Stimulated activated CD4-positive, alpha-beta T cell treated with anti-CD3 and anti-CD28 coated beads, Interleukin-15, amount 100 ng/mL, for 24 hours (primary cell): Measurements from ENCODE around the gene SLC38A7.
"Not testable (repeated sequence)": the region's sequence is repeated elsewhere in the genome, so short reads cannot be mapped to it uniquely, and the experiment has no call there.

Experiments
- DNase-seq: peaks from one replicate; pipeline ENCODE4 v3.0.0-alpha.2; 2020

Gene SLC38A7, protein sequence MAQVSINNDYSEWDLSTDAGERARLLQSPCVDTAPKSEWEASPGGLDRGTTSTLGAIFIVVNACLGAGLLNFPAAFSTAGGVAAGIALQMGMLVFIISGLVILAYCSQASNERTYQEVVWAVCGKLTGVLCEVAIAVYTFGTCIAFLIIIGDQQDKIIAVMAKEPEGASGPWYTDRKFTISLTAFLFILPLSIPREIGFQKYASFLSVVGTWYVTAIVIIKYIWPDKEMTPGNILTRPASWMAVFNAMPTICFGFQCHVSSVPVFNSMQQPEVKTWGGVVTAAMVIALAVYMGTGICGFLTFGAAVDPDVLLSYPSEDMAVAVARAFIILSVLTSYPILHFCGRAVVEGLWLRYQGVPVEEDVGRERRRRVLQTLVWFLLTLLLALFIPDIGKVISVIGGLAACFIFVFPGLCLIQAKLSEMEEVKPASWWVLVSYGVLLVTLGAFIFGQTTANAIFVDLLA

DNA sequence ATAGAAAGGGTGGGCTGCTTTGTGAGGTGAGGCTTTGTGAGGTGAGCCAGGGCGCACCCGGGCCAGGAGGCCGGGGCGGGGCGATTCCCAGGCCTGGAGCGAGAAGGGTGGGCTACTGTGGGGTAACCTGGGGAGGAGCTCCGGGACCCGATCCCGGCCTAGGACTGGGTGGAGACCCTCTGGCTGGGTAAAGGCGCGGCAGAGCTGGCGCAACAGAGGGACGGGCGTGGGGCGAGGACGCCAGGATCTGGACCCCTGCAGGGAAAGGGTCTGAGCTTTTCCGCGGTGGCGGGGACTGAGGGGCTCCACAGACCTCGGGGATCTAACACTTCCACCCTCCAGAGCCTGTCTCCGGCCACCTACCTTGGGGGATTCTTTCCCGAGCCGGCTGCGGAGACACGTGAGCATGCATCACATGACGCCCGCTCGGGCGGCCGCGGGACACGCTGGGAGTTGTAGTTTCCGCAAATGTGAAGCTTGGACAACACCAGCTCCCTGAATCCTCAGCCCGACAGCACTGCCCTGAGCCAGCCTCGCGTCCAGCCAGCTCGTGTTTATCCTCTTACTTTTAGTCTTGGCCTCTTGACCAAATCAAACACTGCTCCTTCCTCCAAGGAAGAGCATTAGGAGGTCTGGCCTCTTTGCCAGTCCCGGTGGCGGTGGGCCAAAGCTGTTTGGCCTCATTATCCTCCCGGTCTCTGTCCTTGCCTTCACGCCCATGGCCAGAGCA lies at the start of gene SLC38A7:
TSS of gene SLC38A7 (minus strand) at position 417 of the 730 bp plus-strand sequence. CDS start 4,644 bp downstream, outside the sequence.
- peak; percentile 85 for DNase-seq

DNA sequence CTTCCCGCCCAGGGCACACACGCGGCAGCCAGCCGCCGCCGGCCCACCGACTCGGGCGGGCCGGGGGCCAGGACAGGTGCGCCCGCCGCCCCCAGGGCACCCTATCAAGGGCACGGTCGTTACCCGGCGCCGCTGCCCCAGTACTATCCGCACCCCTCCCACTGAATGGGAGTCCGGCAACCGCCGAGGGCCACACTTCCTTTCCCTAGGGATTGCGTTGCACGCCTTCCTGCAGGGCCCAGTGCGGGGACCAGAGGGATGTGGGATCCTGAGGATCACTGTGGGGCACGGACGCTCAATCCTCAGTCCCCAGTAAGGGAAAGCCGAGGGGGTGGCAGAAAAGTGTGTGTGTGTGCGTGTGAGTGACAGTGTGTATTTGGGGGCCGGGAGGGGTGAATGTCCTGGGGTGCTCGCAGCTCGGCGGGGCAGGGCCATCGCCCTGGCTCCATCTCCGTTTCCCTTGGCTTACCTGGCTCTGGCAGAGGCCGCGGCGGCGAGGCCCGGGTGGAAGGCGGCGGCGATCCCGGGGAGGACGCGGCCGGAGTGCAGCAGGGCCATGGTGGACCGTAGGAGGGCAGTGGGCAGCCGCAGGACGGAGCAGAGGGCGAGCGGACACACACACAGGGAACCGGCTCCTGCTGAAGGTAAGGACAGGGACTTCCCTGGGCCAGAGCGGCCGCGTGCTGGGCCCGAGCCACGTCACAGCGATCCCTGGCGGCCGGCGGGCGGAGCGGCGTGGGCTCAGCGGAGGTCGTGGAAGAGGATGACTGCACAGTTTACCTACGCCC lies 49.3 kb upstream of the SLC38A7 start, which contains the start of gene GOT2:
TSS of gene GOT2 (minus strand) at position 646 of the 788 bp plus-strand sequence. CDS start at position 558, 88 bp downstream.
- peak; percentile 88 for DNase-seq

DNA sequence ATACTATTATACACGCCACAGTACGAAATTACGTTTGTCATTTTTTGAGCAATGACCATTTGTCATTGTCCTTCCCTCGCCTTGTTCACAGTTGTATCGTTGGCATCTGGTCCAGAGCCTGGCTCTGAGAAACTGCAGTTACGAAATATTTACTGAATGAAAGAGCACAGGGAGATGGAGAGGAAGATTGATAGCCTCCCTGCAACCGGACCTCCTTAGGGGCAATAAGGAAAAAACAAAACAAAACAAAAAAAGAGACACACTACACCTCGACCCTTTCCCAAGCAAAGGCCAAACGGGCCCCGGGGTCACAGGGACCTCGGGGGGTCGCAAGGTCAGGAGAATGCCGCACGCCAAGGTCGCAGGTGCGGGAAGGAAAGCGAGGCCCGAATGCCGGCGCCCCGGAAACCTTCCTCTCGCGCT lies 48.7 kb upstream of the SLC38A7 start:
- no peak for DNase-seq

DNA sequence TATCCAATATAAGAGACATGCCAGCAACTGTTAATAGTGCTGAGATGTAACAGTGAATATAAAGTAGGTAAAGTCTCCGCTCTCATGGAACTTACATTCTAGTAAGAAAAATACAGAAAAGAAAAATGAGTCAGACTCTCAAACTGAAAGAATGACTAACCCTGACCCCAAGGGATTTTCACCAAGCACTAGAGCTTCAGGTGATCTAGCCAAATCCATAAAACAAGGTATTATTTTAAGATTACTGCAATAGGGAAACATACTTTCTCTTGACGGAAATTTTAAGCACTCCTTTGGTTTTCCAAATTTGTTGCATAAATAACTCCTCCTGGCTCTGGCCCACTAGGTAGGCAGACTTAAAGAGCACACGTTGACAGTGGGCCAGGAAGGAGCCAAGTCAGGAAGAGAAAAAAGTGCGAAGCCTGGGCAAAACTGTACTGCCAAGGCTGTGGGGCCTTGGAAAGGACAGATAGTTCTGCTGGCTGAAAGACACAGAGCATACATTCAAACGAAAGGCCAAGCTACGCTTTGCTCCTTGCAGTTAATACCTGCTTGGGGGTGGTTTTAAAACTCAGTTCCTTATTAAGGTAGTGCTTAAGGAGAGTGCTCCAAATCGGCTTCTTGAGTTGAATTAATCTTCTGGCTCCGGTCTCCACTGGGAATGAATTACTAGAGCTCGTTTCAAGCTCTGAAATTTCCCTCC lies 48.1 kb upstream of the SLC38A7 start:
- DNase-seq: peak; percentile 31

DNA sequence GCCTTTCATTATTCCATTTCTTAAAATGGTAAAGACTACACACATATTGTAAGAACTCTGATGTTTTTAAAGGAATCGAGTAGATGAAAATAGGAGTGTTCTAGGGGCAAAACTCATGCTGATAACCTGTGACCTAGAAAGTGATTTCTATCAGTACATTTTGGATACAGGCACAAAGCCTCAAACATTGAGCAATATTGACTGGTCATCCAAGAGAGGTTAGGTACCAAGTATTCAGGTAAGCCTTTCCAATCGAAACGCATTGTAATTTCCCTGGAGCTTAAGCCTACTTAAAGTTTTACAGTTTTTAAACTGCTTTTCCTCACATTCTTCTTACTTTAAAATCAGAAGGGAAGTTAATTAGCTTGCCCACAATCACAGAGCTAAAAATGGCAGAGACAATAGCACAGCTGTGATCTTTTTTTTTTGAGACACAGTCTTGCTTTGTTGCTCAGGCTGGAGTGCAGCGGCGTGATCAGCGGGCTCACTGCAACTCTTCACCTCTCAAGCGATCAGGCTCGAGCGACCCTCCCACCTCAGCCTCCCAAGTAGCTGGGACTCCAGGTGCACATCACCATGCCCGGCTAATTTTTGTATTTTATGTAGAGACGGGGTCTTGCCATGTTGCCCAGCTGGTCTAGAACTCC lies 46.3 kb upstream of the SLC38A7 start:
- DNase-seq: no peak

DNA sequence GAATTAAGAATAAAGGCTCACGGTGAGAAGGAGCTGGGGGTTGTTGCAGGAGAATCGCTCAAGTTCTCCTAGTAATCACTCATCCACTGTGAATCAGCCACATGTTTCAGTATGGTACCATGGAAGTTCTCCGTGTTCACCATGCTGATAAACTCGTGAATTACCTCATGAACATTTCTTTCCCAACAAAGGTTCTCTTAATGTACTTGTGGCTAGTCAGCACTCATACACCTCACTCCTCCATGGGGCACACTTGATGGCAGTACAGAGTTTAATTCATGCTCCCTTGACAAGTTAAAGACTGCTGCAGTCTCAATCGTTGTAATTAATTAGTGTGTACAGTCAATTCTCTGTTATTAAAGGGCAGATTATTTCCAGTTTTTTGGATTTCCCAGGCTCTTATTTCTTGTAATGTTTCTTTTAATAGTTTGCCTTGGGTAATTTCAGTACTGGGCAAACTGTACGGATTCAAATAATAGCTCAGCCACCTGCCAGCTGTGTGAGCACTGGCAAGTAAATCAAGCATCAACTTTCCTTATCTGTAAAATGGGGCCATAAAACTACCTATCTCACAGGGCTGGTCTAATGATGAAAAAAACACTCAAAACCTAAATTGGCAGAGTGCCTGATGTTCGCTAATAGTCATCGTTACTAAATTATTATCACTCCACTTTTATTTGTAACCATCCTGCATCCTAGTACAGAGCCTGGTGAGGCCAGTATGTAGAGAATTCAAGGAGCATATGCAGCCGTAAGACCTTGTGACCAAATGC lies 43.4 kb upstream of the SLC38A7 start:
- DNase-seq: no peak

DNA sequence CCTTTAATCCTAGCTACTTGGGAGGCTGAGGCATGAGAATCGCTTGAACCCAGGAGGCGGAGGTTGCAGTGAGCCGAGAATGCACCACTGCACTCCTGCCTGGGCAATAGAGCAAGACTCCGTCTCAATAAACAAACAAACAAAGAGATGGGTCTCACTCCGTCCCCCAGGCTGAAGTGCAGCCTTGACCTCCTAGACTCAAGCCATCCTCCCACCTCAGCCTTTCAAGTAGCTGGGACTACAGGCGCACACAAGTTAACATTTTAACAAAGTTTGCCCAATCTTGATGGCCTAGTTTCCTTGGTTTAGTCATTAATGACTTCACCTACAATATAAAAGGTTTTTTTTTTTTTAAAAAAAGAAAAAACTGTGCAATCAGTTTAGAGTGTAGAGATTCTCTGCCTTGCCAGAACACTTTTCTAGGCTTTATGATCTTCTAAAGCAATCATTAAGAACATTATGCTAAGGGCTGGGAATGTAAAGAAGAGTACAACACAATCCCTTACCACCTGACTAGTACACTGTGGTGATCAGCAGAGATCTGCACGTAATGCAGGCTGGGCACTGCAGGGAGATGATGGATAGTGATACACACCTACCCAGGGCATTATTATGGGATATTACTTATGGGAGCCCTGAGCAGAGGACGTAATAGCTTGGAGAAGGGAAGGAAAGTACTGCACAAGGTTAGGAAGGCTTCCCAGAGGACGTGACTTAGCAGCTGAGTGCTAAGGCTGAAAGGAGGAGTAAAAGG lies 42.6 kb upstream of the SLC38A7 start:
- no peak for DNase-seq

DNA sequence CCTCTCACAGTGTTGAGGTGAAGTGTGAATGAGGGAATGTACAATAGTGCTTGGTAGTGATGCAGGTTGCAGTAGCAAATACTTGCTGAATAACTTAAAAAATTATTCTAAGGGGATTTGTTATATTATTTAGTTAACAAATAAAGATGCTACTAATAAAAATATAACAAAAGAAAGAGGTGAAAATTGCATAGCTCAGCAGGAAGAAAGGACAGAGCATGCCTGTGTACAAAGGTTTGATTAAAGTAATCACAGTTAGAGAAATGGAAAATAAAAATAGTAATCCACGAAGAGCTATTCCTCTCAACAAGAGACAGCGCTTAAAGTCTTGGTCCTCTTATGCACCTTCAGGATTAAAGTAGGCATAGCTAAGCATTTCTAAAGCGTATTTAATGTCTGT lies 38.5 kb upstream of the SLC38A7 start:
- no peak for DNase-seq

DNA sequence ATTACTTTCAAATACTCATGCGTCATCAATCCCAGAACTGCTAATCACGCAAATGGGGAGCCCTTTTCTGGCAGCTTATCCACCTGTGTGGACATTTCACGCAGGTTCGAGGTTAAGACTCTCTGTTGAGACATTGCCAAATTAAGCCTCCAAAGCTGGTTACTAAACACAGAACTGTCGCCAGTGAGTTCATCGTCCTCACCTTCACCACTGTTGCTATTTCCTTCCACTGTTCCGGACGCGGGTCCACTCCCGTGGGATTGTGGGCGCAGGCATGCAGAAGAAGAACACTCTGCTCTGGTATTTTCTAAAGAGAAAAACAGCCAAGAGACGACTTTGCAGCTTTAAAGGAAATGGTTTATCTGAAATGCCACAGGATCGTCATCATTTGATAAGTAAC lies 33.4 kb upstream of the SLC38A7 start:
- DNase-seq: no peak

DNA sequence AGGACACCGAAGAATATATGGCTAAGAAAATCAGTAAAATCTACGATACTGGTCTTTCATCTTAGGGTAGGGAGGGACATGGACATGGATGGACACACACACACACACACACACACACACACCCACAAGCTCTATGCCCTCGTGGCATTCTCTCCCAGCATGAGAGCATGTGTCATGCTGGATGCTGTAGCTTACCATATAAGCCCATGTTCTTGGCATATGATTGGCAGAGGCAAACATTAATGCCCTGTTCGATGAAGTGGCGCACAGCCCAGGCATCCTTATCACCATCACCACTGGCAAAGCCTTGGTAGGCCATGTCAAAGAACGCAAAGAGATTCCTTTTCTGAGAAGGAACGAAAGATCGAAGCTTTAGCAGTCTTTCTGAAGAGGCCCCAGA lies 31.9 kb upstream of the SLC38A7 start:
- no peak for DNase-seq

DNA sequence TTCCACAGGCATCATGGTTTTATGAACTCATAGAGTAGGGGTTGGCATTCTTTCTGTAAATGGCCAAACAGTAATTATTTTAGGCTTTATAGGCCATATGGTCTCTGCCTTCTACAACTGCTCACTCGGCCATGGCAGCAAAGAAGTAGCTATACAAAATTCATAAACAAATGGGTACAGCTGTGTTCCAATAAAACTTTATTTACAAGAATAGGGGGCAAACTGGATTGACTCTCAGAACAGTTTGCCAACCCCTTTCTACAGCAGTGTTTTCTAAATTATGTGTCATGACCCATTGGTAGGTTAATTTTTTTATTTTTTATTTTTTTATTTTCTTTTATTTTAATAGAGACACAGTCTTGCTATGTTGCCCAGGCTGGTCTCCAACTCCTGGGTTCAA lies 29.2 kb upstream of the SLC38A7 start:
- no peak for DNase-seq

DNA sequence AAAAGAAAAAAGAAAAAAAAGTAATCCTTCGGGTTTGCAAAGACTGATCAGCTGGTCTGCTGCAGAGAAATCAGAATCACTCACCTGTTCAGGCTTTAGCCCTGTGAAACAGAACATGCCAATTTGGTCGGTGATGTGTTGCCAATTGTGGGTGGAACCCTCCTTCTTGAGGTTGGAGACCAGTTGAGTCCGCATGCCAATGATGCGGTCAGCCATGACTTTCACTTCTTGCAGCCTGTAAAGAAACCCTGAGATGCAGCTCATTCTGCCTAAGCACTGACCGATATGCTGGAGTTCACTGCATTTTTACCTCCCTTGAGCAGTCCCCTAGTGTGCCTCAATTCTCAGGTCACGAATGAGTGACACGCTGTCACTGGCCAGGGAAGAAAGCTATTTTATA lies 24.8 kb upstream of the SLC38A7 start:
- no peak for DNase-seq

DNA sequence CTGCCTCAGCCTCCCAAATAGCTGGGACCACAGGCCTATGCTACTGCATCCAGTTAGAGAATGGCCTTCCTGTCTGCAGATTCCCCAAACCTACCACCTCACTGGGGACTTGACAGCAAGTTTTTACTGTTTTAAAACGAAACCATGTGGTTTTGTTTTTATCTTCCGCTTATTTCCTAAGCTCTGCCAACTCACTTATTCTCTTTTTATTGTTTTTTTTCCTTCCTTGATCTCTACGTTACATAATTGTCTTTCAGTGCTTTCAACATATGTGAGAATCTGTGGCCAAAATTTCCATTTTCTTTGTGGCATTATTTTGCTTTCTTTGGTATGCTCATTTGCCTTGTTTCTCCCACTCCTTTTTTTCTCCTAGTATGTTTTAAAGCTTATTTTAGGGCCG lies 14.6 kb upstream of the SLC38A7 start:
- no peak for DNase-seq

DNA sequence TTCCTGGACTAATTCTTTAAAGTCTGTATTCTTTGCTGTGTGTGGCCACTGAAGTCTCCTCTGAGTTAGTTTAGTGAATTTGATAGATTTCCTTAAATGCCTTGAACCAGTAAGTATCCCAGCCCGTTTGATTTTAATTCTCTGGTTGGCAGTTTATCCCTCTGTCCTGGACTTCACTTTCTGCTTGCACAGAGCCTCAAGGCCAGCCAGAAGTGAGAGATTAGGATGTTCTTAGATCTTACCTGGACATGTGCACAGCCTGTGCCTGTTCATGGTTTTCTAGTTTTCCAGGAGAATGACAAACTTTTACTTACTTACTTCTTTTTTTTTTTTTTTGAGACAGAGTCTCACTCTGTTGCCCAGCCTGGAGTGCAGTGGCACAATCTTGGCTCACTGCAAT lies 10.8 kb upstream of the SLC38A7 start:
- DNase-seq: no peak

DNA sequence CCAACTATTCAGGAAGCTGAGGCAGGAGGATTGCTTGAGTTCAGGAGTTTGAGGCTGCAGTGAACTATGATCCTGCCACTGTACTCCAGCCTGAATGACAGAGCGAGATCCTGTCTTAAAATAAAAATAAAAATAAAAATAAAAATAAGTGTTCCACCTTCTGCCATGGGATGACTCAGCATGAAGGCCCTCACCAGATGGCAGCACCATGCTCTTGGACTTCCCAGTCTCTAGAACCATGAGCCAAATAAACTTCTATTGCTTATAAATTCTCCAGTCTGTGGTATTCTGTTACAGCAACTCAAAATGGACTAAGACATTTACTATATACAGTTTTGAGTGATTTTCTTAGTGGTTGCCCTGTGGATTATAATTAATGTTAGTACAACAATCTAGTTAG lies 7.9 kb upstream of the SLC38A7 start:
- DNase-seq: no peak

DNA sequence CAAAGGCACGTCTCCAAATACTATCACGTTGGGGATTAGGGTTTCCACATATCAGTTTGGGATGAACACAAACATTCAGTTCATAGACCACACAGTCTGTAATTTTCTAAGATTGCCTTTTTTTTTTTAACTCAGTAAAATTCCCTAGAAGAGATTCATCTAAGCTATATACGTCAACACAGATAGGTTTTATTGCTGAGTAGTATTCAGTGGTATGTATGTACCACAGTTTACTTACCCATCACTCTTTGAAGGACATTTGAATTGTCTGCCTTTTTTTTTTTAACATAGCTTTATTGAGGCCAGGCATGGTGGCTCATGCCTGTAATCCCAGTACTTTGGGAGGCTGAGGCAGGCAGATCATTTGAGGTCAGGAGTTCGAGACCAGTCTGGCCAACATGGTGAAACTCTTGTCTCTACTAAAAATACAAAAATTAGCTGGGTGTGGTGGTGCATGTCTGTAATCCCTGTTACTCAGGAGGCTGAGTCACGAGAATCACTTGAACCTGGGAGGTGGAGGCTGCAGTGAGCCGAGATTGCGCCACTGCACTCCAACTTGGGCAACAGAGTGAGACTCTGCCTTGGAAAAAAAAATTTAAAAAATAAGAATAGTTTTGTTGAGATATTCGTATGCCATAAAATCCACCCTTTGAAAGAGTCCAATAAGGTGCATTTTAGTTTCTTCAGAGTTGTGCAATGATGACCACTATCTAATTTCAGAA lies 2.6 kb upstream of the SLC38A7 start:
- DNase-seq: not testable (repeated sequence)

DNA sequence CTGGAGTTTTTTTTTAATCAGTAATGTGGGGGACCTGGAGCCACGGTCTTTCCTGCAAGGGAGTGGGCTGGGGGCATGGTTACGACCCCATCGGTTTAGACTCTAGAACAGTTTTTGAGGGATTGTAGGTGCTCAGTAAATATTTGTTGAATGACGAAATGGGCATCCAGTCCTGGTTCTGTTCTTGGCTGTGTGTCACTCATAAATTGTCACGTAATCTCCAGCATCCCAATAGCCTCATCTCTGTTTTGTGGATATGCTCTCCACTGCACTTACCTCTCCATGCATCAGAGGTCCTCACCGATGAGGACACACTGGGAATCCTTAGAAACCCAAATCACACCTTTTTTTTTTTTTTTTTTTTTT lies 497 bp upstream of the SLC38A7 start:
- DNase-seq: no peak

DNA sequence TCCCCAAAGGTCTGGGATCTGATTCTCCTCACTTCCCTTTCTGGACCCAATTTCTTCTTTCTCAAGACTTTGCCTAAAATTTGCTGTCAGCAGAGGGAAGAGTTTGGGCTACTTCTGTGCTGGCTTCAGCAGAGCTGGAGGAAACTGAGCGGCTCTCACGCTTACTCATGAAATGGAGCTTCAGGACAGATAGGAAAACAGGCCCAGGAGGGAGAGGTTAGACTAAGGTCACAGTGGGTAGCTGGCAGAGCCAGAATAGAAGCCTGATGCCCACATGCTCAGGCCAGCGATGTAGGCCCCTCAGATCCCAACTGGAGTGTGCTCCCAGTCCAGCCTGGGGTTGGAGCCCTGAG lies 593 bp downstream of the SLC38A7 start:
- no peak for DNase-seq

DNA sequence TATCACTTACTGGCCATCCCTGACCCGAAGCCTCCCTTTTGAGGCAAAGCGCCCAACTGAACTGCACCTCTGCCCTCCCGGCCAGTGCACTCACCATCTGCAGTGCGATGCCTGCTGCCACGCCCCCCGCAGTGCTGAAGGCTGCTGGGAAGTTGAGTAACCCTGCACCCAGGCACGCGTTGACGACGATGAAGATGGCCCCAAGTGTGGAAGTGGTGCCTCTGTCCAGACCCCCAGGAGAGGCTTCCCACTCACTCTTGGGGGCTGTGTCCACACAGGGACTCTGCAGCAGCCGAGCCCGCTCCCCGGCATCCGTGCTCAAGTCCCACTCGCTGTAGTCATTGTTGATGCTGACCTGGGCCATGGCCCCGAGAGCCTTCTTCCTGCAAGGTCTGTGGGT lies 4.8 kb downstream of the SLC38A7 start:
- DNase-seq: no peak

DNA sequence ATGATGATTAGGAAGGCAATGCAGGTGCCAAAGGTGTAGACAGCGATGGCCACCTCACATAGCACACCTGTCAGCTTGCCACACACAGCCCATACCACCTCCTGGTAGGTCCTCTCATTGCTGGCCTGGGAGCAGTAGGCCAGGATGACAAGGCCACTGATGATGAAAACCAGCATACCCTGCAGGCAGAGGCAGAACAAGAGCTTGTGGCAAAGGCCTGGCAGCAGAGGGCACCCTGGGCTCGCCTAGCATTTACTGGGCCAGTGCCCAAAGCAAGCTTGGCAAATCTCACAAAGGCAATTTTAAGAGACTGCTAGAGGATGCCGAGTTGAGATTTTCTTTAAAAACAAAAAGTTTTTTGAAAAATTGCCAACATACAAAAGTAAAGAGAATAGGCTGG lies 5.9 kb downstream of the SLC38A7 start:
- DNase-seq: peak; percentile 19
